ENCODE results near the gene HLA-DMB. TPM values are rescaled to one million over a fixed set of nuclear protein-coding genes. Genes with fewer than 3 reads are reported as not detected.

HLA-DMB gene
- total and polyA plus RNA-seq, 2 donors (not counting 3 experiments of a cell fraction or from before 2014, with no cell fraction given): 0.75 TPM; not detected in 1

- Histone ChIP-seq H3K36me3 (ENCODE audit: control insufficient read depth in 2 of 2, extremely low read depth in 1 of 2, insufficient read depth in 2 of 2, low read length in 2 of 2) (no peaks in the 10 kb centered on the region), H3K9ac (replicated peaks; ENCODE audit: extremely low read depth, insufficient read depth, low read length) (no peak overlapping the region), H3K4me2 (ENCODE audit: insufficient read depth, low read length) (no peak overlapping the region), H3K9me1 (replicated peaks; ENCODE audit: control insufficient read depth, extremely low read depth, insufficient read depth, low read length) (no peaks in the 10 kb centered on the region), H2AFZ (ENCODE audit: low read depth, low read length) (no peak overlapping the region), H3K27ac (ENCODE audit: insufficient read depth, low read depth, low read length) (no peak overlapping the region), H3K79me2 (ENCODE audit: control insufficient read depth, insufficient read depth, low read length) (no peaks in the 10 kb centered on the region), H3K9me3 (replicated peaks; ENCODE audit: control insufficient read depth, insufficient read depth, low read length) (no peaks in the 10 kb centered on the region), H4K20me1 (replicated peaks; ENCODE audit: control insufficient read depth, extremely low read depth, insufficient read depth, low read length) (no peaks in the 10 kb centered on the region), H3K4me1 (ENCODE audit: control insufficient read depth, extremely low read depth, insufficient read depth, low read length) (no peaks in the 10 kb centered on the region), H3K27me3 (ENCODE audit: control insufficient read depth in 2 of 2, insufficient read depth in 2 of 2, low read length in 2 of 2) (peaks cover 5 to 28% of the 10 kb centered on the region in 2 experiments), H3K4me3 (replicated peaks in 1 of 3; ENCODE audit: insufficient read depth in 1 of 3, low read depth in 1 of 3, low read length in 3 of 3) (no peak overlapping the region)
- DNase-seq (ENCODE audit: low read depth, low spot score) (no peak), FAIRE-seq (no peak)
- no peak for TF ChIP-seq EZH2 (IDR thresholded peaks at IDR 0.05; ENCODE audit: borderline replicate concordance, low read depth, low read length, severe bottlenecking)
- TF ChIP-seq CTCF (IDR thresholded peaks at IDR 0.05; ENCODE audit: extremely low read depth in 1 of 2, insufficient read depth in 1 of 2, low read depth in 1 of 2, low read length in 2 of 2): no peak
- TF ChIP-seq MYC (IDR thresholded peaks at IDR 0.05; ENCODE audit: low read depth, low read length): no peak
- no peak for TF ChIP-seq JUN (IDR thresholded peaks at IDR 0.05; ENCODE audit: borderline replicate concordance, insufficient read depth, insufficient read length, low read depth)
- no peak for TF ChIP-seq FOS (IDR thresholded peaks at IDR 0.05; ENCODE audit: borderline replicate concordance, insufficient read depth, low read length)
- no peak for TF ChIP-seq GATA2 (IDR thresholded peaks at IDR 0.05; ENCODE audit: insufficient read depth, insufficient read length, low read depth, low read length)
- no peak for TF ChIP-seq MAX (IDR thresholded peaks at IDR 0.05; ENCODE audit: insufficient read depth, insufficient read length)
- TF ChIP-seq POLR2AphosphoS5 (IDR thresholded peaks at IDR 0.05; ENCODE audit: insufficient read depth, low read depth, low read length): no peak
- no peak for TF ChIP-seq POLR2A (IDR thresholded peaks at IDR 0.05; ENCODE audit: low read depth, low read length)
- dilution Hi-C loops (cut with MboI; ENCODE audit: extremely low pct_ligation_motif_present, low sequenced_read_pairs): no loop called here
- POLR2A ChIA-PET: interaction anchor here (1.9 kb wide), 1 partner anchor 25 kb away, joined by 8 read pairs; no protein-coding TSS in a partner anchor
- intact Hi-C loops (cut with micrococcal nuclease): loop anchor here (1.0 kb wide), 1 partner anchor 14 kb away; no protein-coding TSS in a partner anchor
- CTCF ChIA-PET: interaction anchor here (1.0 to 2.6 kb wide), 8 partner anchors 12 to 108 kb away, joined by 3 to 59 read pairs (median 4); partner anchors contain the start of gene TAP2
- no TSS peak for BruUV-seq (replicated peaks)
These were observed 6.1 kb upstream of the HLA-DMB start for GRCh38 chr6:32946893-32947292.
